Measurements from ENCODE around the gene MRPS34.

DNA sequence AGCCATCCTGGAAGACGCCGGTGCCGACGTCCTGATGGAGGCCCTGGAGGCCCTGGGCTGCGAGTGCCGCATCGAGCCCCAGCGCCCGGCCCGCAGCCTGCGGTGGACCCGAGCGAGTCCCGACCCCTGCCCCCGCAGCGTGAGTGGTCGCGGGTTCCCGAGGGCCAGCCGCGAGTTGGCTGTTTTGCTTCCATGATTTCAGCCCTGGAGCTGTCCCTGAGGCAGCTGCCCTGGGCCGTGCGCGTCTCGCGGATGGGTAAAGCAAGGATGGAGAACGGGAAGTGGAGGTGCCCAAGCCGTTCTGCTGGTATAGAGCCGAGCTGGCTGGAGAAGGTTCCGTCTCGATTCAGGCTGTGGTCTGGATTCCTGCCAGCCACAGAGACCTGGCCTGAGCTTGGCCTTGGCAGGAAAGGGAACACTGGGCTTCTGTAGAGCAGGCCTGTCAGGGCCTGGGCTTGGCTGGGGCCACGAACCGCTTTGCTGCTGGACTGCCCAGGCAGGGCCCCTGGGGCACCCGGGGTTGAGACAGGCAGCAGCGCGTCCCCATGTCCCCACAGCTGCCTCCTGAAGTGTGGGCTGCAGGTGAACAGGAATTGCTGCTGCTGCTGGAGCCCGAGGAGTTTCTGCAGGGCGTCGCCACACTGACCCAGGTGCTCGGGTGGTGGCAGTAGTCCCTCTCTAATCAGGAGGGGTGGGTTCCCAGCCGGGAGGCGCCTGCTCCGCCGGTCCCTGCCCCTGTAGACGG is 941 bp upstream of the MRPS34 start:
- TF ChIP-seq CTCF (IDR thresholded peaks at IDR 0.05; ENCODE audit: low read depth, low read length) = no peak
- TF ChIP-seq EZH2phosphoT487 (IDR thresholded peaks at IDR 0.05; ENCODE audit: low read depth) = no peak

Measured in OCI-LY3 (cell line).